ENCODE data around the gene RREB1. TPM values are rescaled to one million over a fixed set of nuclear protein-coding genes. Genes with fewer than 3 reads are reported as not detected.

The RREB1 gene
- total RNA-seq, 1 experiment from 2014 or later, result 35.8 TPM

GRCh38 chr6:7058250-7058923 lies 49.4 kb upstream of the RREB1 start:
- Histone ChIP-seq H3K56ac (ENCODE audit: insufficient read length, low read depth, low read length) (no peak overlapping the region), H3K4ac (ENCODE audit: low read depth, low read length) (no peak overlapping the region), H3K14ac (ENCODE audit: insufficient read depth, low read length) (no peak overlapping the region), H2BK5ac (ENCODE audit: insufficient read length, low read length) (no peak overlapping the region), H2AFZ (ENCODE audit: low read length) (no peak overlapping the region), H4K8ac (replicated peaks; ENCODE audit: insufficient read length, low read depth, low read length) (no peak overlapping the region), H3K27me3 (ENCODE audit: insufficient read depth, low read length) (no peaks in the 10 kb centered on the region; the same call in 1 of the 2 replicates), H3K27ac (ENCODE audit: insufficient read length, low read depth, low read length) (no peak overlapping the region), H3K9me3 (ENCODE audit: control insufficient read depth, low read depth, low read length) (no peaks in the 10 kb centered on the region), H3K4me1 (ENCODE audit: insufficient read depth, low read length) (no peaks in the 10 kb centered on the region), H3K18ac (ENCODE audit: insufficient read length, low read depth, low read length) (no peak overlapping the region), H2BK15ac (ENCODE audit: low read depth, low read length) (no peak overlapping the region), H4K5ac (ENCODE audit: insufficient read length, low read depth, low read length) (no peak overlapping the region), H3K4me2 (ENCODE audit: insufficient read depth, insufficient read length, low read length) (no peak overlapping the region), H4K20me1 (ENCODE audit: control insufficient read depth, insufficient read depth, insufficient read length) (no peaks in the 10 kb centered on the region), H3T11ph (ENCODE audit: low read length) (no peak overlapping the region), H3K9ac (ENCODE audit: extremely low read depth, insufficient read length, low read length) (no peak overlapping the region), H2BK20ac (ENCODE audit: low read depth, low read length, poor library complexity, severe bottlenecking) (no peak overlapping the region), H3K79me2 (ENCODE audit: insufficient read depth, low read length) (no peaks in the 10 kb centered on the region), H2BK12ac (ENCODE audit: insufficient read length, low read depth, low read length) (no peak overlapping the region), H3K23ac (ENCODE audit: insufficient read length, low read depth, low read length) (no peak overlapping the region), H2AK5ac (ENCODE audit: insufficient read length, low read length) (no peak overlapping the region), H4K91ac (ENCODE audit: insufficient read length, low read depth, low read length) (no peak overlapping the region), H2BK120ac (ENCODE audit: low read depth, low read length, poor library complexity, severe bottlenecking) (no peak overlapping the region), H3K79me1 (ENCODE audit: insufficient read depth, low read depth, low read length, poor library complexity, severe bottlenecking) (no peaks in the 10 kb centered on the region), H3K23me2 (ENCODE audit: insufficient read length, low read depth, low read length, poor library complexity, severe bottlenecking) (no peaks in the 10 kb centered on the region)
- Mint-ChIP-seq H3K36me3 (ENCODE audit: insufficient read depth in 1 of 3, low read depth in 3 of 3) (no peaks in the 10 kb centered on the region), H3K4me1 (peaks cover 0 to 4% of the 10 kb centered on the region in 2 experiments; a peak in 2 of 4 replicates), H3K4me3 (no peak overlapping the region), H3K27me3 (ENCODE audit: low read depth) (peaks cover 18% of the 10 kb centered on the region), H3K9me3 (no peaks in the 10 kb centered on the region), H3K27ac (no peak overlapping the region; a peak in 1 of 7 replicates)
- no CpG with 5 or more reads among the region's 4 CpGs for WGBS (ENCODE audit: extremely low coverage, insufficient read length, low lambda C conversion rate)
- DNase-seq, result no peak
- TF ChIP-seq, protein P1, sequence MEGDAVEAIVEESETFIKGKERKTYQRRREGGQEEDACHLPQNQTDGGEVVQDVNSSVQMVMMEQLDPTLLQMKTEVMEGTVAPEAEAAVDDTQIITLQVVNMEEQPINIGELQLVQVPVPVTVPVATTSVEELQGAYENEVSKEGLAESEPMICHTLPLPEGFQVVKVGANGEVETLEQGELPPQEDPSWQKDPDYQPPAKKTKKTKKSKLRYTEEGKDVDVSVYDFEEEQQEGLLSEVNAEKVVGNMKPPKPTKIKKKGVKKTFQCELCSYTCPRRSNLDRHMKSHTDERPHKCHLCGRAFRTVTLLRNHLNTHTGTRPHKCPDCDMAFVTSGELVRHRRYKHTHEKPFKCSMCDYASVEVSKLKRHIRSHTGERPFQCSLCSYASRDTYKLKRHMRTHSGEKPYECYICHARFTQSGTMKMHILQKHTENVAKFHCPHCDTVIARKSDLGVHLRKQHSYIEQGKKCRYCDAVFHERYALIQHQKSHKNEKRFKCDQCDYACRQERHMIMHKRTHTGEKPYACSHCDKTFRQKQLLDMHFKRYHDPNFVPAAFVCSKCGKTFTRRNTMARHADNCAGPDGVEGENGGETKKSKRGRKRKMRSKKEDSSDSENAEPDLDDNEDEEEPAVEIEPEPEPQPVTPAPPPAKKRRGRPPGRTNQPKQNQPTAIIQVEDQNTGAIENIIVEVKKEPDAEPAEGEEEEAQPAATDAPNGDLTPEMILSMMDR (conservative IDR thresholded peaks at IDR 0.05), result no peak

Data from H9 (cell line).